ENCODE results near the gene JRKL.

DNA sequence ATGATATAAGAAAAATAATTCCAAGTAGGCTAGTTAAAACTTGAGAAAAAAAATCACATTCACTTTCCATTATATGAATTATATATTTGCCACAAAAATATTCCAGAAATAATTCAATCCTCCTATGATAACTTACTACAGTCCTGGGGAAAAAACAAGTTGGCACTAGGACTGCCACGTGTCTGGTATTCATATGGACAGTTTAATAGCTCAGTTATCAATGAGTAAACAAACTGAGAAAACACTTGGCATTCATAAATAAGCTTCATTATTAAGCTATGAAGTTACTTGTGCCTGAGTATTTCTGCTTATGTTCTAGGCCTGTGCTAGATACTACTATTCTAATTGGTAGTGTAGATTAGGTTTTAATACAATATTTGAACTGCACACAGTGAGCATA lies 24.3 kb upstream of the JRKL start:
- no peak for TF ChIP-seq ZNF274 (IDR thresholded peaks at IDR 0.05; ENCODE audit: low read length)
- TF ChIP-seq ZNF274 (tag by site-specific recombination; IDR thresholded peaks at IDR 0.05; ENCODE audit: borderline replicate concordance), result no peak
- TF ChIP-seq KLF10 (tag by site-specific recombination; IDR thresholded peaks at IDR 0.05), result no peak
- TF ChIP-seq, protein P1, sequence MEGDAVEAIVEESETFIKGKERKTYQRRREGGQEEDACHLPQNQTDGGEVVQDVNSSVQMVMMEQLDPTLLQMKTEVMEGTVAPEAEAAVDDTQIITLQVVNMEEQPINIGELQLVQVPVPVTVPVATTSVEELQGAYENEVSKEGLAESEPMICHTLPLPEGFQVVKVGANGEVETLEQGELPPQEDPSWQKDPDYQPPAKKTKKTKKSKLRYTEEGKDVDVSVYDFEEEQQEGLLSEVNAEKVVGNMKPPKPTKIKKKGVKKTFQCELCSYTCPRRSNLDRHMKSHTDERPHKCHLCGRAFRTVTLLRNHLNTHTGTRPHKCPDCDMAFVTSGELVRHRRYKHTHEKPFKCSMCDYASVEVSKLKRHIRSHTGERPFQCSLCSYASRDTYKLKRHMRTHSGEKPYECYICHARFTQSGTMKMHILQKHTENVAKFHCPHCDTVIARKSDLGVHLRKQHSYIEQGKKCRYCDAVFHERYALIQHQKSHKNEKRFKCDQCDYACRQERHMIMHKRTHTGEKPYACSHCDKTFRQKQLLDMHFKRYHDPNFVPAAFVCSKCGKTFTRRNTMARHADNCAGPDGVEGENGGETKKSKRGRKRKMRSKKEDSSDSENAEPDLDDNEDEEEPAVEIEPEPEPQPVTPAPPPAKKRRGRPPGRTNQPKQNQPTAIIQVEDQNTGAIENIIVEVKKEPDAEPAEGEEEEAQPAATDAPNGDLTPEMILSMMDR (tag by site-specific recombination; IDR thresholded peaks at IDR 0.05), result no peak
- TF ChIP-seq, protein P2, sequence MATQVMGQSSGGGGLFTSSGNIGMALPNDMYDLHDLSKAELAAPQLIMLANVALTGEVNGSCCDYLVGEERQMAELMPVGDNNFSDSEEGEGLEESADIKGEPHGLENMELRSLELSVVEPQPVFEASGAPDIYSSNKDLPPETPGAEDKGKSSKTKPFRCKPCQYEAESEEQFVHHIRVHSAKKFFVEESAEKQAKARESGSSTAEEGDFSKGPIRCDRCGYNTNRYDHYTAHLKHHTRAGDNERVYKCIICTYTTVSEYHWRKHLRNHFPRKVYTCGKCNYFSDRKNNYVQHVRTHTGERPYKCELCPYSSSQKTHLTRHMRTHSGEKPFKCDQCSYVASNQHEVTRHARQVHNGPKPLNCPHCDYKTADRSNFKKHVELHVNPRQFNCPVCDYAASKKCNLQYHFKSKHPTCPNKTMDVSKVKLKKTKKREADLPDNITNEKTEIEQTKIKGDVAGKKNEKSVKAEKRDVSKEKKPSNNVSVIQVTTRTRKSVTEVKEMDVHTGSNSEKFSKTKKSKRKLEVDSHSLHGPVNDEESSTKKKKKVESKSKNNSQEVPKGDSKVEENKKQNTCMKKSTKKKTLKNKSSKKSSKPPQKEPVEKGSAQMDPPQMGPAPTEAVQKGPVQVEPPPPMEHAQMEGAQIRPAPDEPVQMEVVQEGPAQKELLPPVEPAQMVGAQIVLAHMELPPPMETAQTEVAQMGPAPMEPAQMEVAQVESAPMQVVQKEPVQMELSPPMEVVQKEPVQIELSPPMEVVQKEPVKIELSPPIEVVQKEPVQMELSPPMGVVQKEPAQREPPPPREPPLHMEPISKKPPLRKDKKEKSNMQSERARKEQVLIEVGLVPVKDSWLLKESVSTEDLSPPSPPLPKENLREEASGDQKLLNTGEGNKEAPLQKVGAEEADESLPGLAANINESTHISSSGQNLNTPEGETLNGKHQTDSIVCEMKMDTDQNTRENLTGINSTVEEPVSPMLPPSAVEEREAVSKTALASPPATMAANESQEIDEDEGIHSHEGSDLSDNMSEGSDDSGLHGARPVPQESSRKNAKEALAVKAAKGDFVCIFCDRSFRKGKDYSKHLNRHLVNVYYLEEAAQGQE (tag by site-specific recombination; IDR thresholded peaks at IDR 0.05), result no peak
- no peak for TF ChIP-seq ZNF211 (tag by site-specific recombination; IDR thresholded peaks at IDR 0.05; ENCODE audit: low read depth)
- TF ChIP-seq ZBTB21 (tag by site-specific recombination; IDR thresholded peaks at IDR 0.05), result no peak
- TF ChIP-seq SP7 (tag by site-specific recombination; IDR thresholded peaks at IDR 0.05), result no peak
- no peak for TF ChIP-seq ZNF423 (tag by site-specific recombination; IDR thresholded peaks at IDR 0.05)
- TF ChIP-seq, protein P3, sequence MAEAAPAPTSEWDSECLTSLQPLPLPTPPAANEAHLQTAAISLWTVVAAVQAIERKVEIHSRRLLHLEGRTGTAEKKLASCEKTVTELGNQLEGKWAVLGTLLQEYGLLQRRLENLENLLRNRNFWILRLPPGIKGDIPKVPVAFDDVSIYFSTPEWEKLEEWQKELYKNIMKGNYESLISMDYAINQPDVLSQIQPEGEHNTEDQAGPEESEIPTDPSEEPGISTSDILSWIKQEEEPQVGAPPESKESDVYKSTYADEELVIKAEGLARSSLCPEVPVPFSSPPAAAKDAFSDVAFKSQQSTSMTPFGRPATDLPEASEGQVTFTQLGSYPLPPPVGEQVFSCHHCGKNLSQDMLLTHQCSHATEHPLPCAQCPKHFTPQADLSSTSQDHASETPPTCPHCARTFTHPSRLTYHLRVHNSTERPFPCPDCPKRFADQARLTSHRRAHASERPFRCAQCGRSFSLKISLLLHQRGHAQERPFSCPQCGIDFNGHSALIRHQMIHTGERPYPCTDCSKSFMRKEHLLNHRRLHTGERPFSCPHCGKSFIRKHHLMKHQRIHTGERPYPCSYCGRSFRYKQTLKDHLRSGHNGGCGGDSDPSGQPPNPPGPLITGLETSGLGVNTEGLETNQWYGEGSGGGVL (tag by site-specific recombination; IDR thresholded peaks at IDR 0.05), result no peak
- TF ChIP-seq, protein P4, sequence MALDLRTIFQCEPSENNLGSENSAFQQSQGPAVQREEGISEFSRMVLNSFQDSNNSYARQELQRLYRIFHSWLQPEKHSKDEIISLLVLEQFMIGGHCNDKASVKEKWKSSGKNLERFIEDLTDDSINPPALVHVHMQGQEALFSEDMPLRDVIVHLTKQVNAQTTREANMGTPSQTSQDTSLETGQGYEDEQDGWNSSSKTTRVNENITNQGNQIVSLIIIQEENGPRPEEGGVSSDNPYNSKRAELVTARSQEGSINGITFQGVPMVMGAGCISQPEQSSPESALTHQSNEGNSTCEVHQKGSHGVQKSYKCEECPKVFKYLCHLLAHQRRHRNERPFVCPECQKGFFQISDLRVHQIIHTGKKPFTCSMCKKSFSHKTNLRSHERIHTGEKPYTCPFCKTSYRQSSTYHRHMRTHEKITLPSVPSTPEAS (tag by site-specific recombination; IDR thresholded peaks at IDR 0.05), result no peak
- no peak for TF ChIP-seq ZNF629 (tag by site-specific recombination; IDR thresholded peaks at IDR 0.05)
- TF ChIP-seq, protein P5, sequence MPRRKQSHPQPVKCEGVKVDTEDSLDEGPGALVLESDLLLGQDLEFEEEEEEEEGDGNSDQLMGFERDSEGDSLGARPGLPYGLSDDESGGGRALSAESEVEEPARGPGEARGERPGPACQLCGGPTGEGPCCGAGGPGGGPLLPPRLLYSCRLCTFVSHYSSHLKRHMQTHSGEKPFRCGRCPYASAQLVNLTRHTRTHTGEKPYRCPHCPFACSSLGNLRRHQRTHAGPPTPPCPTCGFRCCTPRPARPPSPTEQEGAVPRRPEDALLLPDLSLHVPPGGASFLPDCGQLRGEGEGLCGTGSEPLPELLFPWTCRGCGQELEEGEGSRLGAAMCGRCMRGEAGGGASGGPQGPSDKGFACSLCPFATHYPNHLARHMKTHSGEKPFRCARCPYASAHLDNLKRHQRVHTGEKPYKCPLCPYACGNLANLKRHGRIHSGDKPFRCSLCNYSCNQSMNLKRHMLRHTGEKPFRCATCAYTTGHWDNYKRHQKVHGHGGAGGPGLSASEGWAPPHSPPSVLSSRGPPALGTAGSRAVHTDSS (tag by site-specific recombination; IDR thresholded peaks at IDR 0.05), result no peak
- TF ChIP-seq, protein P6, sequence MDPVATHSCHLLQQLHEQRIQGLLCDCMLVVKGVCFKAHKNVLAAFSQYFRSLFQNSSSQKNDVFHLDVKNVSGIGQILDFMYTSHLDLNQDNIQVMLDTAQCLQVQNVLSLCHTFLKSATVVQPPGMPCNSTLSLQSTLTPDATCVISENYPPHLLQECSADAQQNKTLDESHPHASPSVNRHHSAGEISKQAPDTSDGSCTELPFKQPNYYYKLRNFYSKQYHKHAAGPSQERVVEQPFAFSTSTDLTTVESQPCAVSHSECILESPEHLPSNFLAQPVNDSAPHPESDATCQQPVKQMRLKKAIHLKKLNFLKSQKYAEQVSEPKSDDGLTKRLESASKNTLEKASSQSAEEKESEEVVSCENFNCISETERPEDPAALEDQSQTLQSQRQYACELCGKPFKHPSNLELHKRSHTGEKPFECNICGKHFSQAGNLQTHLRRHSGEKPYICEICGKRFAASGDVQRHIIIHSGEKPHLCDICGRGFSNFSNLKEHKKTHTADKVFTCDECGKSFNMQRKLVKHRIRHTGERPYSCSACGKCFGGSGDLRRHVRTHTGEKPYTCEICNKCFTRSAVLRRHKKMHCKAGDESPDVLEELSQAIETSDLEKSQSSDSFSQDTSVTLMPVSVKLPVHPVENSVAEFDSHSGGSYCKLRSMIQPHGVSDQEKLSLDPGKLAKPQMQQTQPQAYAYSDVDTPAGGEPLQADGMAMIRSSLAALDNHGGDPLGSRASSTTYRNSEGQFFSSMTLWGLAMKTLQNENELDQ (tag by site-specific recombination; IDR thresholded peaks at IDR 0.05; ENCODE audit: low read depth), result no peak

All from HEK293 (cell line).